GM12892 (cell line): ENCODE data around the gene MUS81.
A peak's percentile ranks its signal among the peaks of the same experiment; 100 is the strongest.

Source experiments
- POLR2AphosphoS5 ChIP-seq: IDR thresholded peaks from 2 replicates; pipeline ENCODE4 v1.6.1; 2011; ENCODE audit warnings: low read depth, low read length, control low read depth
- TAF1 ChIP-seq: IDR thresholded peaks from 2 replicates; pipeline ENCODE4 v1.6.1; 2011; ENCODE audit warnings: low read depth, mild to moderate bottlenecking, control low read depth, low read length, borderline replicate concordance

DNA sequence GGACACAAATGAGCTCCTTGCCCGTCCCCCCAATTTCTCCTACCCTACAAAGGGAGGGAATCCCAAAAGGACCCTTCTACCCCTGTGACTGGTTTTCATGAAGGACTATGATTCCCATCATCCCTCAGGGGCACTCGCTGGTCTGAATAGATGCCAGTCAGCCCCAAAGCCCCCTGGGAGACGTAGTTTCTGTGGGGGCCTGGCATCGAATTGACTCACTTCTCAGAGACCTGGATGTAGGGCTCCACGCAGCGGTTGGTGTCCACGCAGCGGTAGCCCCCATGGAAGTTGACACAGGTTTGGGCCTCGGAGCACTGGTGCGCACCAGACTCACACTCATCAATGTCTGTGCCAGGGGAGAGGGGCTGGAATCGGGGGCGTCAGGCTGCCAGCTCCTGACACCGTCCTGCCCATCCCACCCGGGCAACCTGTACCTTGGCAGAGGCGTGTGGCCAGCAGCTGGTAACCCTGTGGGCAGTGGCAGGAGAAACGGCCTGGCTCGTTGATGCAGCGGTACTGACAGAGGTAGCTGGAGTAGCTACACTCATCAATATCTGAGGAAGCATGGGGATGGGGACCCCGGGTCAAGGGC lies 7.9 kb downstream of the MUS81 start:
- no peak for TF ChIP-seq TAF1
- TF ChIP-seq POLR2AphosphoS5 = peak; percentile 72
